ENCODE measurements around the gene SP4. TPM values are rescaled to one million over a fixed set of nuclear protein-coding genes. Genes with fewer than 3 reads are reported as not detected.

Gene SP4
- total RNA-seq, 1 experiment from 2014 or later: 9.3 TPM

GRCh38 chr7:21508538-21508937 lies 80.7 kb downstream of the SP4 start:
- Histone ChIP-seq H3K27ac (ENCODE audit: low read depth, low read length, poor library complexity, severe bottlenecking) (no peak overlapping the region), H3K4me3 (ENCODE audit: low read depth, low read length, poor library complexity, severe bottlenecking) (no peak overlapping the region), H3K27me3 (replicated peaks; ENCODE audit: insufficient read depth, low read depth, low read length, poor library complexity) (no peaks in the 10 kb centered on the region), H3K9me3 (ENCODE audit: low read depth, low read length, poor library complexity, severe bottlenecking) (no peaks in the 10 kb centered on the region), H3K4me1 (ENCODE audit: insufficient read depth, low read length, poor library complexity, severe bottlenecking) (no peaks in the 10 kb centered on the region), H3K36me3 (ENCODE audit: insufficient read depth, low read length, poor library complexity, severe bottlenecking) (no peaks in the 10 kb centered on the region)
- intact Hi-C loops (cut with micrococcal nuclease; ENCODE audit: unreplicated experiment): loop anchor here (5.0 kb wide), 1 partner anchor 731 kb away; no protein-coding TSS in a partner anchor
- ChIA-PET POLR2A (ENCODE audit: low non-redundant PET) (no interaction called here), CTCF (no interaction called here)
- TF ChIP-seq EZH2 (IDR thresholded peaks at IDR 0.05; ENCODE audit: borderline replicate concordance, low read depth, low read length, poor library complexity, severe bottlenecking) (no peak), CTCF (conservative IDR thresholded peaks at IDR 0.05; ENCODE audit: low read depth, low read length) (no peak)
- no TSS peak for BruUV-seq (replicated peaks)
- DNase-seq (ENCODE audit: low spot score): no peak

- ChIA-PET CTCF (no interaction called here), POLR2A (ENCODE audit: low non-redundant PET) (no interaction called here)
- intact Hi-C loops (cut with micrococcal nuclease; ENCODE audit: unreplicated experiment): no loop called here
- Histone ChIP-seq H3K4me3 (ENCODE audit: low read depth, low read length, poor library complexity, severe bottlenecking) (no peak overlapping the region), H3K36me3 (ENCODE audit: insufficient read depth, low read length, poor library complexity, severe bottlenecking) (no peaks in the 10 kb centered on the region), H3K27ac (ENCODE audit: low read depth, low read length, poor library complexity, severe bottlenecking) (no peak overlapping the region), H3K4me1 (ENCODE audit: insufficient read depth, low read length, poor library complexity, severe bottlenecking) (no peaks in the 10 kb centered on the region), H3K27me3 (replicated peaks; ENCODE audit: insufficient read depth, low read depth, low read length, poor library complexity) (no peaks in the 10 kb centered on the region), H3K9me3 (ENCODE audit: low read depth, low read length, poor library complexity, severe bottlenecking) (no peaks in the 10 kb centered on the region)
- DNase-seq (ENCODE audit: low spot score): no peak
- BruUV-seq (replicated peaks): no TSS peak
- no peak for TF ChIP-seq CTCF (conservative IDR thresholded peaks at IDR 0.05; ENCODE audit: low read depth, low read length)
- TF ChIP-seq EZH2 (IDR thresholded peaks at IDR 0.05; ENCODE audit: borderline replicate concordance, low read depth, low read length, poor library complexity, severe bottlenecking): no peak
Measured at GRCh38 chr7:21514062-21514461, 86.2 kb downstream of the SP4 start.

- ChIA-PET CTCF (no interaction called here), POLR2A (ENCODE audit: low non-redundant PET) (no interaction called here)
- Histone ChIP-seq H3K4me3 (ENCODE audit: low read depth, low read length, poor library complexity, severe bottlenecking) (no peak overlapping the region), H3K9me3 (ENCODE audit: low read depth, low read length, poor library complexity, severe bottlenecking) (no peaks in the 10 kb centered on the region), H3K4me1 (ENCODE audit: insufficient read depth, low read length, poor library complexity, severe bottlenecking) (no peaks in the 10 kb centered on the region), H3K27me3 (replicated peaks; ENCODE audit: insufficient read depth, low read depth, low read length, poor library complexity) (peaks cover 3% of the 10 kb centered on the region), H3K27ac (ENCODE audit: low read depth, low read length, poor library complexity, severe bottlenecking) (no peak overlapping the region), H3K36me3 (ENCODE audit: insufficient read depth, low read length, poor library complexity, severe bottlenecking) (no peaks in the 10 kb centered on the region)
- DNase-seq (ENCODE audit: low spot score): no peak
- BruUV-seq (replicated peaks): no TSS peak
- TF ChIP-seq EZH2 (IDR thresholded peaks at IDR 0.05; ENCODE audit: borderline replicate concordance, low read depth, low read length, poor library complexity, severe bottlenecking) (no peak), CTCF (conservative IDR thresholded peaks at IDR 0.05; ENCODE audit: low read depth, low read length) (no peak)
- intact Hi-C loops (cut with micrococcal nuclease; ENCODE audit: unreplicated experiment): loop anchor here (5.0 kb wide), 1 partner anchor 478 kb away; no protein-coding TSS in a partner anchor
Measured at GRCh38 chr7:21524680-21525079, 96.8 kb downstream of the SP4 start.
